Transverse colon (tissue), 4 donors: ENCODE measurements around the gene LEO1. TPM values are rescaled to one million over a fixed set of nuclear protein-coding genes. Genes with fewer than 3 reads are reported as not detected.
A peak's percentile ranks its signal among the peaks of the same experiment; 100 is the strongest.

Experiments used
- DNase-seq: peaks from one replicate; pipeline ENCODE4 v3.0.0-alpha.2; 2019
- H3K27ac ChIP-seq, 4 donors: fragments of 200-600 bp; sonication (generic); 2 replicates each; pipeline ENCODE4 v1.5.1; 2016 to 2018; ENCODE audit warnings: inconsistent platforms in 4 of 4
- H3K27me3 ChIP-seq: fragments of 200-600 bp; sonication (generic); 2 replicates; pipeline ENCODE4 v1.5.1; 2017; ENCODE audit warnings: inconsistent platforms
- H3K36me3 ChIP-seq, 4 donors: fragments of 200-600 bp; sonication (generic); 2 replicates each; pipeline ENCODE4 v1.5.1; 2017 to 2019; ENCODE audit warnings: inconsistent platforms in 4 of 4
- H3K4me1 ChIP-seq, 4 donors: fragments of 200-600 bp; sonication (generic); 2 replicates each; pipeline ENCODE4 v1.5.1; 2017 to 2020; ENCODE audit warnings: inconsistent platforms in 4 of 4
- H3K4me3 ChIP-seq, 4 donors: fragments of 200-600 bp; sonication (generic); 1 replicate in 1 of 4; 2 replicates in 3 of 4; pipeline versions ENCODE4 v1.5.1 to v1.6.1; 2017 to 2019; ENCODE audit warnings: inconsistent platforms in 4 of 4
- H3K9me3 ChIP-seq, 2 donors: fragments of 200-600 bp; sonication (generic); 2 replicates each; pipeline ENCODE4 v1.5.1; 2017 to 2019; ENCODE audit warnings: inconsistent platforms in 2 of 2
- EP300 ChIP-seq: sonication (generic); formaldehyde crosslinking; IDR thresholded peaks from one replicate; pipeline ENCODE4 v1.6.1; 2017; ENCODE audit warnings: antibody characterized with exemption, low read depth
- POLR2A ChIP-seq: fragments of 450-650 bp; IDR thresholded peaks from one replicate; pipeline ENCODE4 v1.6.1; 2016; ENCODE audit warnings: antibody characterized with exemption, mild to moderate bottlenecking, moderate library complexity
- POLR2AphosphoS5 ChIP-seq, 3 donors: sonication (generic); formaldehyde crosslinking; IDR thresholded peaks; one replicate each; pipeline ENCODE4 v1.6.1; 2016; ENCODE audit warnings: antibody characterized with exemption in 3 of 3
- WGBS, 2 donors: methylation state at CpG; one replicate each; pipeline ENCODE4 v1.1.5; 2018; ENCODE audit warnings: low coverage in 1 of 2; 5-methylcytosine and 5-hydroxymethylcytosine counted together
- in situ Hi-C, 4 donors: fragments of 200-750 bp; cut with MboI; loops; one replicate each; pipeline versions ENCODE4 v1.15.0 to v1.15.1; 2017; ENCODE audit warnings: low sequenced_read_pairs in 3 of 4, low pct_ligation_motif_present in 1 of 4, low pct_unique_long_range_greater_than_20kb in 1 of 4
- intact Hi-C: fragments of 100-400 bp; cut with DNase I; formaldehyde crosslinking; loops from one replicate; pipeline ENCODE4 v1.15.1; 2023; ENCODE audit warnings: low total_unique reads
- total RNA-seq, 4 donors: library from RNA; depleted of rRNA; stranded (reverse); fragments of >200 nt; gene quantifications; one replicate each; pipeline ENCODE4 v1.1.0, GENCODE V29; 2016
- TF ChIP-seq, protein P1 (sequence below), 5 experiments: fragments of 200-600 bp in 3 of 5; fragments of 450-650 bp in 2 of 5; sonication (generic) in 3 of 5; IDR thresholded peaks; 1 replicate in 2 of 5; 2 replicates in 3 of 5; pipeline ENCODE4 v1.5.1; 2016 to 2017; ENCODE audit warnings: antibody characterized with exemption in 5 of 5, inconsistent platforms in 3 of 5, mild to moderate bottlenecking in 2 of 5, moderate library complexity in 1 of 5

The LEO1 gene
- total RNA-seq, 4 donors from 2014 or later = 27.2 to 38.2 (median 30.9) TPM

DNA sequence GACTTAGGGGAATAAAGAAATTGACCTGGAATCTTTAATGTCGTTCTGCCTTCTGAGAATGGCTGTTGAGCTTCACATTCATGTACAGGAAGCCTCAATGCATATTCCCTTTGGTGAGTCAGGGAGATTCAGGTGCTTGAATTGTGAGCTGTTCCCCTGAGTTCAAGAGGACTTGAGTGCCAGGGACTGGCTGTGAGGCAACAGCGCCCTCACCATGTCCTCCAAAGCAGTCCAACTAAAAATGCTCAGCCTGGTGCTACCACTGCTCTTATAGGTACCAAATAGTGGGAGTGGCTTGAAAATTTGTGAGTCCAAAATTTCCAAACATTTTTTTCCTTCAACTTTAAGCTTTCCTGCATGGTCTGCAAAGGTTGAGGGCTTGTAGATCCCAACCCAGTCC, 54.1 kb downstream of the LEO1 start:
- H3K36me3 ChIP-seq = peaks cover 0 to 29% (median 7%) of the 10 kb centered on the region in 4 donors
- WGBS, 2 donors = 87 to 89% methylated on average over 1 to 2 of the region's 2 CpGs
- no peaks in the 10 kb centered on the region for H3K4me1 ChIP-seq
- no peaks in the 10 kb centered on the region for H3K27me3 ChIP-seq
- intact Hi-C loops (no loop called here), in situ Hi-C loops (no loop called here)
- no peaks in the 10 kb centered on the region for H3K9me3 ChIP-seq
- DNase-seq = no peak
- TF ChIP-seq, protein P1, sequence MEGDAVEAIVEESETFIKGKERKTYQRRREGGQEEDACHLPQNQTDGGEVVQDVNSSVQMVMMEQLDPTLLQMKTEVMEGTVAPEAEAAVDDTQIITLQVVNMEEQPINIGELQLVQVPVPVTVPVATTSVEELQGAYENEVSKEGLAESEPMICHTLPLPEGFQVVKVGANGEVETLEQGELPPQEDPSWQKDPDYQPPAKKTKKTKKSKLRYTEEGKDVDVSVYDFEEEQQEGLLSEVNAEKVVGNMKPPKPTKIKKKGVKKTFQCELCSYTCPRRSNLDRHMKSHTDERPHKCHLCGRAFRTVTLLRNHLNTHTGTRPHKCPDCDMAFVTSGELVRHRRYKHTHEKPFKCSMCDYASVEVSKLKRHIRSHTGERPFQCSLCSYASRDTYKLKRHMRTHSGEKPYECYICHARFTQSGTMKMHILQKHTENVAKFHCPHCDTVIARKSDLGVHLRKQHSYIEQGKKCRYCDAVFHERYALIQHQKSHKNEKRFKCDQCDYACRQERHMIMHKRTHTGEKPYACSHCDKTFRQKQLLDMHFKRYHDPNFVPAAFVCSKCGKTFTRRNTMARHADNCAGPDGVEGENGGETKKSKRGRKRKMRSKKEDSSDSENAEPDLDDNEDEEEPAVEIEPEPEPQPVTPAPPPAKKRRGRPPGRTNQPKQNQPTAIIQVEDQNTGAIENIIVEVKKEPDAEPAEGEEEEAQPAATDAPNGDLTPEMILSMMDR (IDR thresholded peaks at IDR 0.05) = peak in 1 of 5 experiments; percentile 12
- no peak for TF ChIP-seq EP300
- H3K27ac ChIP-seq = no peak overlapping the region
- H3K4me3 ChIP-seq = no peak overlapping the region

DNA sequence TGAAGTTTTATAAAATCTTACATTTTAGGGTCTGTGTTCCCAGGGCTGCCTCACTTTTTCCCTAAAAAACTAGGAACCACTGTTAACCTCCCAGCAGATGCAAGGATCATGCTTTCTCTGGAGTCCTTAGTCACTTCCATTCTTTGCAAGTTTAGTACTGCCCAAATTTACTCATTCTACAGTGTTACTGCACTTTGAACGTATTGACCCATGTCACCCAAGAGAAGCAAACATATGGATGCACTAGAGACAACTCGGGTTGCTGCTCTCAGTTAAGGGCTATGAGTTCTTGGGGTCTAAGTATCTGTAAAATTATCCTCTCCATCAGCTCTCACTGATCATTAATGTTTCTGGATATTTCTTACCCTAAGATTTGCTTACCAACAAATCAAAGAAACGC, 59.0 kb downstream of the LEO1 start:
- Histone ChIP-seq H3K9me3 (no peaks in the 10 kb centered on the region), H3K27ac (no peak overlapping the region), H3K36me3 (peaks cover 0 to 36% (median 10%) of the 10 kb centered on the region in 4 donors), H3K27me3 (no peaks in the 10 kb centered on the region), H3K4me3 (no peak overlapping the region), H3K4me1 (no peaks in the 10 kb centered on the region)
- in situ Hi-C loops (no loop called here), intact Hi-C loops (no loop called here)
- WGBS, 2 donors = 92 to 96% methylated on average over 2 to 3 of the region's 3 CpGs
- TF ChIP-seq POLR2A = no peak
- TF ChIP-seq EP300 = no peak
- no peak for TF ChIP-seq POLR2AphosphoS5 (IDR thresholded peaks at IDR 0.05)
- TF ChIP-seq, protein P1 (IDR thresholded peaks at IDR 0.05) = no peak
- DNase-seq = no peak

DNA sequence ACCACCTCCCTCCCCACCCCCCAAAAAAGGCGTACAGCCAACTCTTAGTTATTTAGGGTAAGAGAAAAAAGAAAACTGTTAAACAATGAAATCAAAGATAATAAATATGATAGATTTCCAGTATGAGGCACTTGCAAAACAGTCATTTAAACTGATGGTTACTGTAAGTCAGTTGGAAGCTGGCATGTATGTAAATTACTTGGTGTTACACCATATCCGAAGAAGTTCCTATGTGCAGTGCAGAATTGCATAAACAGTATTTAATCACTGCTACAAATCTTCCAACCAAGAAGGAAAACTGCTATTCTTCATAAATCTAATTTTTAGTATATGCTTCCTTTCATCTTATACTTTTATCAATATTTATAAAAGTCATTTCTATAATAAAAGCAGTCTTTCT, 62.0 kb downstream of the LEO1 start:
- H3K9me3 ChIP-seq = no peaks in the 10 kb centered on the region
- H3K4me3 ChIP-seq = no peak overlapping the region
- in situ Hi-C loops = no loop called here
- peaks cover 0 to 36% (median 6%) of the 10 kb centered on the region in 4 donors for H3K36me3 ChIP-seq
- H3K27me3 ChIP-seq = no peaks in the 10 kb centered on the region
- no peak for DNase-seq
- intact Hi-C loops = no loop called here
- 73 to 80% methylated on average over 2 of the region's 2 CpGs for WGBS, 2 donors
- no peaks in the 10 kb centered on the region for H3K4me1 ChIP-seq
- H3K27ac ChIP-seq = no peak overlapping the region
- TF ChIP-seq EP300 (no peak), POLR2AphosphoS5 (IDR thresholded peaks at IDR 0.05) (peak in 1 of 3 donors; percentile 8)

DNA sequence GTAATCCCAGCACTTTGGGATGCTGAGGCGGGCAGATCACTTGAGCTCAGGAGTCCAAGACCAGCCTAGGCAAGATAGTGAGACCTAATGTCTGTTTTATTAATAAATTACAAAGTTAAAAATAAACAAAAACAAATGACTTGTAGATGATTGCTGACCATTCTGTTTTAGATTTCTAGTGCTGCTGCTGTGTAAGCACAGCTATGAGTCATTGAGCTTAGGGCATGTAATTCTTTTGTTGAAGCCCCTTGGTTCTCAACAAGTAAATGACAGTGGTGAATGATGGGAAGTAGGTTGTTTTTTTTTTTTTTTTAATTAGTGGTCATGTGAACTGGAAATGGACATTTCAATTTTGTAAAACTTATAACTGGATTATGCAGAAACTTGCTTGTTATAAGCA, 63.3 kb downstream of the LEO1 start:
- intact Hi-C loops (no loop called here), in situ Hi-C loops (no loop called here)
- H3K36me3 ChIP-seq = peaks cover 0 to 42% (median 9%) of the 10 kb centered on the region in 4 donors
- DNase-seq = no peak
- TF ChIP-seq POLR2AphosphoS5 (IDR thresholded peaks at IDR 0.05) = no peak
- no peak for TF ChIP-seq POLR2A
- TF ChIP-seq, protein P1 (IDR thresholded peaks at IDR 0.05) = no peak
- H3K27ac ChIP-seq = peak overlapping the region in 1 of 4 donors; percentile 1
- no peak overlapping the region for H3K4me3 ChIP-seq
- no peaks in the 10 kb centered on the region for H3K9me3 ChIP-seq
- WGBS, 2 donors = 89 to 96% methylated on average over 1 of the region's 1 CpG
- H3K4me1 ChIP-seq = no peaks in the 10 kb centered on the region
- H3K27me3 ChIP-seq = no peaks in the 10 kb centered on the region

DNA sequence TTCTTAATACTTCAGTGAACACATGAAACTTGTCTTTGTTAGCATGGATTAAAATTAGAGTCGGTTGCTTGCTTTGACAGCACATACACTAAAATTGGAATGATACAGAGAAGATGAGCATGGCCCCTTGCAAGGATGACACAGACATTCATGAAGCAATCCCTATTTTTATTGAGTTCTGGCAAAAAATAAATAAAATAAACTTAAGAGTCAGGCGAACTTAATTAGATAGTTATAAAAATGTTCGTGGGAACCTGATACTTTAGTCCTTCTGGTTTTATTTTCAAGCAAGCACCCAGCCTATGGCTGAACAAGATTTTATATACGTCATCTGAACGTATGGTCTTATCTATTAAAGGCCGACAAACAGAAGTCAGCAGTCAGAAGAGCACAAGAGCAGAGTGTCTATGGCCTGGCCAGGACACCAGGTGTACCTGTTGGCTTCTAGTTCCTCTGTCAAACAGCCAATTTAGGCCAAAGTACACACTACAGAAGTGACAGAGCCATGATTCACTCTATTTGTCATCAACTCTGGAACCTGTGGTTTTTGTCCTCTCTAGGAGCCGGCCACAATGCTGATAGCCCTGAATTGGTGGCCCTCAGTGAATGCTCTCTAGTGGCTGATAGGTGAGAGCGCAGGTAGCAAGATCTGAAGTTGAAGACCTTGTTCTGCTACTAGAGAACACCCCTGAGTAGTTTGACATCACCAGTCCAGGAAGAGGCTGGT, 64.3 kb downstream of the LEO1 start:
- peak; percentile 28 for DNase-seq
- Histone ChIP-seq H3K27me3 (no peaks in the 10 kb centered on the region), H3K9me3 (no peaks in the 10 kb centered on the region), H3K4me3 (no peak overlapping the region), H3K4me1 (no peaks in the 10 kb centered on the region), H3K36me3 (peaks cover 0 to 47% (median 14%) of the 10 kb centered on the region in 4 donors), H3K27ac (peak overlapping the region in 1 of 4 donors; percentile 1)
- intact Hi-C loops (no loop called here), in situ Hi-C loops (no loop called here)
- TF ChIP-seq EP300 = no peak
- TF ChIP-seq, protein P1 (IDR thresholded peaks at IDR 0.05) = peak; percentile 14 to 38 (median 21)
- peak in 2 of 3 donors; percentile 25 to 61 for TF ChIP-seq POLR2AphosphoS5 (IDR thresholded peaks at IDR 0.05)
- 64 to 67% methylated on average over 6 to 8 of the region's 8 CpGs for WGBS, 2 donors
